T-helper 17 cell (primary cell): ENCODE results near the gene BPIFA2. TPM values are rescaled to one million over a fixed set of nuclear protein-coding genes. Genes with fewer than 3 reads are reported as not detected.
"Not testable (repeated sequence)": the region's sequence is repeated elsewhere in the genome, so short reads cannot be mapped to it uniquely, and the experiment has no call there.

Experiments used
- ATAC-seq: fragments of 150-1000 bp; cut with Tn5 transposase; 2 replicates; pipeline ENCODE4 v1.10.0; 2021; ENCODE audit warnings: mild to moderate bottlenecking, moderate library complexity
- DNase-seq, 3 donors: peaks; one replicate each; pipeline versions ENCODE4 v3.0.0 to v3.0.0-alpha.2; 2020 to 2021
- H3K9me3 ChIP-seq: one replicate; pipeline ENCODE4 v1.7.0; 2013; ENCODE audit warnings: low read length, mild to moderate bottlenecking; ENCODE audit not compliant: control insufficient read depth, poor library complexity, severe bottlenecking
- H3K27ac Mint-ChIP-seq: one replicate; pipeline ENCODE4 v1.8.0; 2022; ENCODE audit warnings: mild to moderate bottlenecking, moderate library complexity, mixed read lengths
- H3K27me3 Mint-ChIP-seq: one replicate; pipeline ENCODE4 v1.8.0; 2022; ENCODE audit warnings: mixed read lengths
- H3K36me3 Mint-ChIP-seq: one replicate; pipeline ENCODE4 v1.8.0; 2022; ENCODE audit warnings: low read depth, mixed read lengths
- H3K4me1 Mint-ChIP-seq: one replicate; pipeline ENCODE4 v1.8.0; 2022; ENCODE audit warnings: mild to moderate bottlenecking, mixed read lengths
- H3K4me3 Mint-ChIP-seq: one replicate; pipeline ENCODE4 v1.8.0; 2022; ENCODE audit warnings: mild to moderate bottlenecking, moderate library complexity, mixed read lengths
- total RNA-seq, 4 donors: library from RNA in 2 of 4; stranded (reverse) in 2 of 4; gene quantifications; one replicate each; pipeline ENCODE4 v1.2.3 and lab custom pipeline; 2022 to 2026

The BPIFA2 gene
- total RNA-seq, 2 donors from 2014 or later, result not detected

GRCh38 chr20:33165416-33166055, 2.4 kb upstream of the BPIFA2 start:
- Mint-ChIP-seq H3K27ac (no peak overlapping the region), H3K4me3 (no peak overlapping the region), H3K27me3 (peaks cover 25% of the 10 kb centered on the region), H3K36me3 (no peaks in the 10 kb centered on the region), H3K4me1 (no peaks in the 10 kb centered on the region)
- ATAC-seq (no peak), DNase-seq (no peak)
- H3K9me3 ChIP-seq, result no peaks in the 10 kb centered on the region

GRCh38 chr20:33166533-33167113, 1.3 kb upstream of the BPIFA2 start:
- Mint-ChIP-seq H3K36me3 (no peaks in the 10 kb centered on the region), H3K4me1 (no peaks in the 10 kb centered on the region)
- no peak for DNase-seq

GRCh38 chr20:33169176-33169794, 1.3 kb downstream of the BPIFA2 start:
- ATAC-seq, result no peak
- Mint-ChIP-seq H3K4me3 (no peak overlapping the region), H3K4me1 (no peaks in the 10 kb centered on the region), H3K36me3 (no peaks in the 10 kb centered on the region), H3K27ac (no peak overlapping the region), H3K27me3 (peaks cover 31% of the 10 kb centered on the region)
- H3K9me3 ChIP-seq, result no peaks in the 10 kb centered on the region
- DNase-seq, result no peak

More at GRCh38 chr20:33166533-33167113, 1.3 kb upstream of the BPIFA2 start:
- H3K4me3 Mint-ChIP-seq, result no peak overlapping the region
- H3K9me3 ChIP-seq, result no peaks in the 10 kb centered on the region
- no peak overlapping the region for H3K27ac Mint-ChIP-seq
- ATAC-seq, result no peak
- peaks cover 35% of the 10 kb centered on the region for H3K27me3 Mint-ChIP-seq

- Mint-ChIP-seq H3K36me3 (no peaks in the 10 kb centered on the region), H3K27ac (no peak overlapping the region), H3K4me1 (no peaks in the 10 kb centered on the region), H3K27me3 (peaks cover 12% of the 10 kb centered on the region), H3K4me3 (no peak overlapping the region)
- no peaks in the 10 kb centered on the region for H3K9me3 ChIP-seq
- ATAC-seq (no peak), DNase-seq (no peak)
These were observed 4.8 kb downstream of the BPIFA2 start for GRCh38 chr20:33172781-33173180.

- Mint-ChIP-seq H3K27ac (no peak overlapping the region), H3K27me3 (peaks cover 12% of the 10 kb centered on the region), H3K4me3 (no peak overlapping the region), H3K36me3 (no peaks in the 10 kb centered on the region), H3K4me1 (no peaks in the 10 kb centered on the region)
- ATAC-seq (no peak), DNase-seq (no peak)
- H3K9me3 ChIP-seq, result no peaks in the 10 kb centered on the region
These were observed 7.2 kb downstream of the BPIFA2 start for GRCh38 chr20:33175123-33175522.

- Mint-ChIP-seq H3K4me1 (no peaks in the 10 kb centered on the region), H3K27me3 (peaks cover 4% of the 10 kb centered on the region), H3K36me3 (no peaks in the 10 kb centered on the region), H3K27ac (no peak overlapping the region), H3K4me3 (no peak overlapping the region)
- DNase-seq (no peak), ATAC-seq (no peak)
- no peaks in the 10 kb centered on the region for H3K9me3 ChIP-seq
These were observed 8.1 kb downstream of the BPIFA2 start for GRCh38 chr20:33176101-33176500.

GRCh38 chr20:33177866-33178265, 9.9 kb downstream of the BPIFA2 start:
- Mint-ChIP-seq H3K27me3 (peaks cover 7% of the 10 kb centered on the region), H3K4me3 (no peak overlapping the region), H3K36me3 (no peaks in the 10 kb centered on the region), H3K4me1 (no peaks in the 10 kb centered on the region), H3K27ac (no peak overlapping the region)
- no peaks in the 10 kb centered on the region for H3K9me3 ChIP-seq
- DNase-seq (no peak), ATAC-seq (no peak)

GRCh38 chr20:33178726-33179125, 10.8 kb downstream of the BPIFA2 start:
- Mint-ChIP-seq H3K36me3 (no peaks in the 10 kb centered on the region), H3K27me3 (peaks cover 8% of the 10 kb centered on the region), H3K27ac (no peak overlapping the region), H3K4me3 (no peak overlapping the region), H3K4me1 (no peaks in the 10 kb centered on the region)
- ATAC-seq, result no peak
- no peak for DNase-seq
- no peaks in the 10 kb centered on the region for H3K9me3 ChIP-seq

- no peaks in the 10 kb centered on the region for H3K4me1 Mint-ChIP-seq
- no peaks in the 10 kb centered on the region for H3K36me3 Mint-ChIP-seq
- ATAC-seq (no peak), DNase-seq (no peak)
- no peak overlapping the region for H3K4me3 Mint-ChIP-seq
- peaks cover 8% of the 10 kb centered on the region for H3K27me3 Mint-ChIP-seq
- no peak overlapping the region for H3K27ac Mint-ChIP-seq
- no peaks in the 10 kb centered on the region for H3K9me3 ChIP-seq
These were observed 12.2 kb downstream of the BPIFA2 start for GRCh38 chr20:33180169-33180568.

- Mint-ChIP-seq H3K27ac (no peak overlapping the region), H3K36me3 (no peaks in the 10 kb centered on the region), H3K27me3 (peaks cover 8% of the 10 kb centered on the region)
These were observed 13.6 kb downstream of the BPIFA2 start for GRCh38 chr20:33181482-33182093.

GRCh38 chr20:33183312-33183711, 15.4 kb downstream of the BPIFA2 start:
- H3K4me1 Mint-ChIP-seq, result no peaks in the 10 kb centered on the region

More at GRCh38 chr20:33181482-33182093, 13.6 kb downstream of the BPIFA2 start:
- H3K9me3 ChIP-seq, result no peaks in the 10 kb centered on the region
- ATAC-seq (no peak), DNase-seq (no peak)
- Mint-ChIP-seq H3K4me1 (no peaks in the 10 kb centered on the region), H3K4me3 (no peak overlapping the region)

GRCh38 chr20:33185031-33185590, 17.2 kb downstream of the BPIFA2 start:
- H3K4me3 Mint-ChIP-seq, H3K27me3 Mint-ChIP-seq, H3K4me1 Mint-ChIP-seq, H3K36me3 Mint-ChIP-seq, ATAC-seq, DNase-seq, H3K27ac Mint-ChIP-seq, H3K9me3 ChIP-seq: not testable (repeated sequence)

More at GRCh38 chr20:33183312-33183711, 15.4 kb downstream of the BPIFA2 start:
- Mint-ChIP-seq H3K36me3 (no peaks in the 10 kb centered on the region), H3K27me3 (peaks cover 8% of the 10 kb centered on the region), H3K4me3 (no peak overlapping the region), H3K27ac (no peak overlapping the region)
- no peak for ATAC-seq
- H3K9me3 ChIP-seq, result no peaks in the 10 kb centered on the region
- no peak for DNase-seq

GRCh38 chr20:33187491-33187890, 19.5 kb downstream of the BPIFA2 start:
- Mint-ChIP-seq H3K4me1 (no peaks in the 10 kb centered on the region), H3K27ac (no peak overlapping the region), H3K4me3 (no peak overlapping the region), H3K27me3 (peaks cover 23% of the 10 kb centered on the region), H3K36me3 (no peaks in the 10 kb centered on the region)
- no peaks in the 10 kb centered on the region for H3K9me3 ChIP-seq
- DNase-seq (no peak), ATAC-seq (no peak)
